H9 (cell line): ENCODE data around the gene RHEX. TPM values are rescaled to one million over a fixed set of nuclear protein-coding genes. Genes with fewer than 3 reads are reported as not detected.

ENCODE experiments used
- DNase-seq: peaks from one replicate; pipeline ENCODE4 v3.0.0-alpha.2; 2017
- H2AFZ ChIP-seq: one replicate; pipeline ENCODE4 v1.6.1; 2013; ENCODE audit warnings: mild to moderate bottlenecking, low read length, control low read depth, moderate library complexity
- H2AK5ac ChIP-seq: 2 replicates; pipeline ENCODE4 v1.6.1; 2013; ENCODE audit warnings: low read length, control low read depth, mixed read lengths; ENCODE audit not compliant: insufficient read length
- H2BK120ac ChIP-seq: one replicate; pipeline ENCODE4 v1.6.1; 2013; ENCODE audit warnings: low read depth, mild to moderate bottlenecking, low read length, control low read depth, inconsistent platforms; ENCODE audit not compliant: poor library complexity, severe bottlenecking
- H2BK12ac ChIP-seq: 2 replicates; pipeline ENCODE4 v1.6.1; 2013; ENCODE audit warnings: low read length, control low read depth, mixed read lengths, low read depth; ENCODE audit not compliant: insufficient read length
- H2BK15ac ChIP-seq: 2 replicates; pipeline ENCODE4 v1.6.1; 2013; ENCODE audit warnings: low read depth, low read length, control low read depth
- H2BK20ac ChIP-seq: one replicate; pipeline ENCODE4 v1.6.1; 2013; ENCODE audit warnings: low read depth, mild to moderate bottlenecking, low read length, control low read depth, inconsistent platforms; ENCODE audit not compliant: poor library complexity, severe bottlenecking
- H2BK5ac ChIP-seq: 2 replicates; pipeline ENCODE4 v1.6.1; 2013; ENCODE audit warnings: low read length, control low read depth, mixed read lengths; ENCODE audit not compliant: insufficient read length
- H3K14ac ChIP-seq: 2 replicates; pipeline ENCODE4 v1.6.1; 2013; ENCODE audit warnings: low read length, control low read depth; ENCODE audit not compliant: insufficient read depth
- H3K18ac ChIP-seq: 2 replicates; pipeline ENCODE4 v1.6.1; 2013; ENCODE audit warnings: low read depth, mild to moderate bottlenecking, mixed read lengths, low read length, control low read depth; ENCODE audit not compliant: insufficient read length
- H3K23ac ChIP-seq: 2 replicates; pipeline ENCODE4 v1.6.1; 2013; ENCODE audit warnings: low read length, control low read depth, mixed read lengths, low read depth; ENCODE audit not compliant: insufficient read length
- H3K23me2 ChIP-seq: 2 replicates; pipeline ENCODE4 v1.6.1; 2013; ENCODE audit warnings: low read depth, mild to moderate bottlenecking, mixed read lengths, low read length, control low read depth; ENCODE audit not compliant: insufficient read length, poor library complexity, severe bottlenecking
- H3K27ac ChIP-seq: 2 replicates; pipeline ENCODE4 v1.5.1; 2013; ENCODE audit warnings: low read length, control low read depth, mixed read lengths, low read depth; ENCODE audit not compliant: insufficient read length
- H3K27me3 ChIP-seq: 2 replicates; pipeline ENCODE4 v1.6.1; 2013; ENCODE audit warnings: low read length, control low read depth, inconsistent platforms; ENCODE audit not compliant: insufficient read depth
- H3K4ac ChIP-seq: 2 replicates; pipeline ENCODE4 v1.6.1; 2013; ENCODE audit warnings: low read depth, mild to moderate bottlenecking, control low read depth, inconsistent platforms, low read length, moderate library complexity
- H3K4me1 ChIP-seq: 2 replicates; pipeline ENCODE4 v1.6.1; 2013; ENCODE audit warnings: low read length, control low read depth, inconsistent platforms; ENCODE audit not compliant: insufficient read depth
- H3K4me2 ChIP-seq: 2 replicates; pipeline ENCODE4 v1.6.1; 2013; ENCODE audit warnings: low read length, control low read depth, mixed read lengths; ENCODE audit not compliant: insufficient read length, insufficient read depth
- H3K56ac ChIP-seq: 2 replicates; pipeline ENCODE4 v1.6.1; 2013; ENCODE audit warnings: low read depth, mild to moderate bottlenecking, mixed read lengths, low read length, control low read depth; ENCODE audit not compliant: insufficient read length
- H3K79me1 ChIP-seq: 2 replicates; pipeline ENCODE4 v1.6.1; 2013; ENCODE audit warnings: low read depth, mild to moderate bottlenecking, moderate library complexity, low read length, control low read depth, inconsistent platforms; ENCODE audit not compliant: insufficient read depth, poor library complexity, severe bottlenecking
- H3K79me2 ChIP-seq: 2 replicates; pipeline ENCODE4 v1.6.1; 2013; ENCODE audit warnings: low read length, control low read depth, inconsistent platforms; ENCODE audit not compliant: insufficient read depth
- H3K9ac ChIP-seq: 2 replicates; pipeline ENCODE4 v1.6.1; 2013; ENCODE audit warnings: low read length, control low read depth, mixed read lengths; ENCODE audit not compliant: insufficient read length; ENCODE audit errors: extremely low read depth
- H3K9me3 ChIP-seq: one replicate; pipeline ENCODE4 v1.6.1; 2013; ENCODE audit warnings: low read depth, low read length, inconsistent platforms; ENCODE audit not compliant: control insufficient read depth
- H3T11ph ChIP-seq: one replicate; pipeline ENCODE4 v1.6.1; 2013; ENCODE audit warnings: mild to moderate bottlenecking, low read length, control low read depth, inconsistent platforms
- H4K20me1 ChIP-seq: one replicate; pipeline ENCODE4 v1.6.1; 2013; ENCODE audit not compliant: control insufficient read depth, insufficient read length, insufficient read depth
- H4K5ac ChIP-seq: 2 replicates; pipeline ENCODE4 v1.6.1; 2013; ENCODE audit warnings: low read depth, mild to moderate bottlenecking, mixed read lengths, low read length, control low read depth; ENCODE audit not compliant: insufficient read length
- H4K8ac ChIP-seq: replicated peaks from 2 replicates; pipeline ENCODE4 v1.6.1; 2013; ENCODE audit warnings: low read length, control low read depth, mixed read lengths, low read depth; ENCODE audit not compliant: insufficient read length
- H4K91ac ChIP-seq: 2 replicates; pipeline ENCODE4 v1.6.1; 2013; ENCODE audit warnings: low read depth, mild to moderate bottlenecking, moderate library complexity, mixed read lengths, low read length, control low read depth; ENCODE audit not compliant: insufficient read length
- H3K27ac Mint-ChIP-seq, 3 experiments: 2 replicates in 2 of 3; 3 replicates in 1 of 3; pipeline ENCODE4 v1.8.0; 2020 to 2021; ENCODE audit warnings: mixed read lengths in 3 of 3, mild to moderate bottlenecking in 1 of 3, moderate library complexity in 1 of 3
- H3K27me3 Mint-ChIP-seq: 2 replicates; pipeline ENCODE4 v1.8.0; 2021; ENCODE audit warnings: low read depth, mild to moderate bottlenecking, moderate library complexity, mixed read lengths
- H3K36me3 Mint-ChIP-seq, 3 experiments: 2 replicates in 2 of 3; 3 replicates in 1 of 3; pipeline ENCODE4 v1.8.0; 2020 to 2021; ENCODE audit warnings: low read depth in 3 of 3, mixed read lengths in 3 of 3; ENCODE audit not compliant: insufficient read depth in 1 of 3
- H3K4me1 Mint-ChIP-seq, 2 experiments: 2 replicates each; pipeline ENCODE4 v1.8.0; 2020; ENCODE audit warnings: mixed read lengths in 2 of 2
- H3K4me3 Mint-ChIP-seq, 2 experiments: 2 replicates in 1 of 2; 3 replicates in 1 of 2; pipeline ENCODE4 v1.8.0; 2020 to 2021; ENCODE audit warnings: mild to moderate bottlenecking in 2 of 2, mixed read lengths in 2 of 2, moderate library complexity in 1 of 2
- H3K9me3 Mint-ChIP-seq, 2 experiments: 2 replicates in 1 of 2; 3 replicates in 1 of 2; pipeline ENCODE4 v1.8.0; 2020; ENCODE audit warnings: mild to moderate bottlenecking in 2 of 2, mixed read lengths in 2 of 2, moderate library complexity in 1 of 2
- WGBS: extraction: QIAGEN DNeasy Blood & Tissue Kit; methylation state at CpG from one replicate; pipeline ENCODE4 v1.1.7; 2013; ENCODE audit warnings: missing lambda C conversion rate, low lambda C conversion rate, mixed read lengths; ENCODE audit not compliant: insufficient read length; ENCODE audit errors: extremely low coverage; 5-methylcytosine and 5-hydroxymethylcytosine counted together
- total RNA-seq: library from RNA; stranded (reverse); gene quantifications from 2 replicates; pipeline ENCODE4 v1.2.1, GENCODE V29; 2021
- TF ChIP-seq, protein P1 (sequence below): fragments of 200-600 bp; sonication (generic); conservative IDR thresholded peaks from 3 replicates; pipeline ENCODE4 v1.8.0; 2021; ENCODE audit warnings: antibody characterized with exemption, mild to moderate bottlenecking

The RHEX gene
- total RNA-seq, 1 experiment from 2014 or later, result not detected

DNA sequence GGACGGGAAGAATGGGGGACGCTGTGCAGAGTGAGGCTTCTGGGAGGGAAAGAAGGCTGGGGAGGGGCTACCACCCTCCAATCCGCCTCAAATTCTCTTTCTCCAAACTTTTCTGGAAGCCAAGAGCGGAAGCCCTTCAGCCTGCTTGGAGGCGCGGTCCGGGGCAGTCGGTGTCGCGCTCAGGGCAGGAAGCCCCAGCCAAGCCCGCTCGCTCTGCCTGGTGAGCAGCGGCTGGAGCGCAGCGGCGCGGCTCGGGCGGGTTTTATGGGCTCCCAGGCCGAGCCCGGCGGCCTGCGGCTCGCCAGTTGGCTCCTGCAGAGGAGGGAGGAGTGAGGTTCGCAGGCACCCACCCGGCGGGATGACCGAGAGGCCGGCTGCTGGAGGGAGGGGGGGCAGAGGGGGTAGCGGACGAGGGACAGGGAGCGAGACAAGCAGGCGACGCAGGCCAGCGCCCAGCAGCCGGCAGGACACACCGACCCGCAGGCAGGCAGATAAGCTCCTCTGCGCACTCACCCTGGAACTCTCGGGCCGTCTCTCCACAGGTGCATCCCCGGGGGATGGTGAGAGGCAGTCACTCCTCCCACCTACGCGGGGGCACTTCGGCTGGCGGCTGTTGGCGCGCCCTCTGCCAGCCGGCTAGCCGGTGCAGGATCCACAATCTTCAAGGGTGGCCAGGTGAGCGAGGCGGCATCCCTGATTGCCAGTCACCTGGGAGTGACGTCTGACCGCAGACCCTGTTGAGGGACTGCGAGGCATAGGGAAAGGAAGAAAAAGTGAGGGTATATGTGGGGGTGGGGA is 64.4 kb downstream of the RHEX start, which contains the start of gene AVPR1B:
TSS of gene AVPR1B (minus strand) at position 238 of the 798 bp plus-strand sequence. CDS start 498 bp downstream, outside the sequence.
- Histone ChIP-seq H3K4me1 (no peaks in the 10 kb centered on the region), H3K14ac (no peak within 1 kb of the TSS), H3K27ac (no peak within 1 kb of the TSS), H3K9ac (no peak within 1 kb of the TSS), H4K5ac (no peak within 1 kb of the TSS), H3K79me1 (no peaks in the 10 kb centered on the region), H3T11ph (no peak within 1 kb of the TSS), H2BK5ac (no peak within 1 kb of the TSS), H3K9me3 (no peaks in the 10 kb centered on the region), H2AK5ac (no peak within 1 kb of the TSS), H4K91ac (no peak within 1 kb of the TSS), H2BK12ac (no peak within 1 kb of the TSS), H4K20me1 (no peaks in the 10 kb centered on the region), H3K4ac (no peak within 1 kb of the TSS), H3K56ac (no peak within 1 kb of the TSS), H2AFZ (no peak within 1 kb of the TSS), H2BK120ac (no peak within 1 kb of the TSS), H3K4me2 (peak within 1 kb of the TSS; percentile 37), H4K8ac (no peak within 1 kb of the TSS), H3K79me2 (no peaks in the 10 kb centered on the region), H2BK20ac (no peak within 1 kb of the TSS), H3K23me2 (peaks cover 14% of the 10 kb centered on the region), H2BK15ac (no peak within 1 kb of the TSS), H3K23ac (no peak within 1 kb of the TSS), H3K27me3 (peaks cover 3% of the 10 kb centered on the region; the same call in 1 of the 2 replicates), H3K18ac (no peak within 1 kb of the TSS)
- TF ChIP-seq, protein P1, sequence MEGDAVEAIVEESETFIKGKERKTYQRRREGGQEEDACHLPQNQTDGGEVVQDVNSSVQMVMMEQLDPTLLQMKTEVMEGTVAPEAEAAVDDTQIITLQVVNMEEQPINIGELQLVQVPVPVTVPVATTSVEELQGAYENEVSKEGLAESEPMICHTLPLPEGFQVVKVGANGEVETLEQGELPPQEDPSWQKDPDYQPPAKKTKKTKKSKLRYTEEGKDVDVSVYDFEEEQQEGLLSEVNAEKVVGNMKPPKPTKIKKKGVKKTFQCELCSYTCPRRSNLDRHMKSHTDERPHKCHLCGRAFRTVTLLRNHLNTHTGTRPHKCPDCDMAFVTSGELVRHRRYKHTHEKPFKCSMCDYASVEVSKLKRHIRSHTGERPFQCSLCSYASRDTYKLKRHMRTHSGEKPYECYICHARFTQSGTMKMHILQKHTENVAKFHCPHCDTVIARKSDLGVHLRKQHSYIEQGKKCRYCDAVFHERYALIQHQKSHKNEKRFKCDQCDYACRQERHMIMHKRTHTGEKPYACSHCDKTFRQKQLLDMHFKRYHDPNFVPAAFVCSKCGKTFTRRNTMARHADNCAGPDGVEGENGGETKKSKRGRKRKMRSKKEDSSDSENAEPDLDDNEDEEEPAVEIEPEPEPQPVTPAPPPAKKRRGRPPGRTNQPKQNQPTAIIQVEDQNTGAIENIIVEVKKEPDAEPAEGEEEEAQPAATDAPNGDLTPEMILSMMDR, result peak; percentile 48; the same call in 2 of the 3 replicates
- H3K27me3 Mint-ChIP-seq, result peaks cover 59% of the 10 kb centered on the region
- H3K4me3 Mint-ChIP-seq, result peak within 1 kb of the TSS; percentile 70 to 88
- H3K4me1 Mint-ChIP-seq, result peaks cover 12% of the 10 kb centered on the region in 2 experiments
- H3K27ac Mint-ChIP-seq, result no peak within 1 kb of the TSS; a peak in 2 of 7 replicates
- no CpG with 5 or more reads among the region's 55 CpGs for WGBS
- peaks cover 0 to 15% (median 3%) of the 10 kb centered on the region in 3 experiments; a peak in 3 of 7 replicates for H3K36me3 Mint-ChIP-seq
- peak; percentile 74 for DNase-seq
- peaks cover 18% of the 10 kb centered on the region in 2 experiments for H3K9me3 Mint-ChIP-seq
